H1 (cell line): Measurements from ENCODE around the gene EVI2B. TPM values are rescaled to one million over a fixed set of nuclear protein-coding genes. Genes with fewer than 3 reads are reported as not detected.

ENCODE experiments used
- polyA plus RNA-seq, 7 experiments: library from polyadenylated mRNA; depleted of rRNA in 3 of 7; stranded (reverse) in 5 of 7; unstranded in 2 of 7; fragments of >200 nt in 5 of 7; fragments of 200-250 nt in 2 of 7; gene quantifications; 1 replicate in 5 of 7; 2 replicates in 1 of 7; 4 replicates in 1 of 7; pipeline versions ENCODE4 v1.2.1 to v1.2.3, GENCODE V29; 2011 to 2013; ENCODE audit warnings: missing spikeins in 2 of 7, mixed read lengths in 2 of 7
- total RNA-seq: library from RNA; stranded (reverse); fragmentation: NEBNext Ultra II Directional; extraction: Animal tissue kit (Norgen Biotek cat#: 25700); gene quantifications from 2 replicates; pipeline ENCODE4 v1.2.1, GENCODE V29; 2021
- TF ChIP-seq, protein P1 (sequence below): fragments of 300-600 bp; sonication (generic); IDR thresholded peaks from 2 replicates; pipeline ENCODE4 v1.7.1; 2012; ENCODE audit warnings: low read length, moderate library complexity, mild to moderate bottlenecking, inconsistent platforms; ENCODE audit not compliant: insufficient replicate concordance

EVI2B gene
- total and polyA plus RNA-seq, 2 of the 8 experiments (the other 6 are each of a cell fraction or from before 2014, with no cell fraction given) = not detected

DNA sequence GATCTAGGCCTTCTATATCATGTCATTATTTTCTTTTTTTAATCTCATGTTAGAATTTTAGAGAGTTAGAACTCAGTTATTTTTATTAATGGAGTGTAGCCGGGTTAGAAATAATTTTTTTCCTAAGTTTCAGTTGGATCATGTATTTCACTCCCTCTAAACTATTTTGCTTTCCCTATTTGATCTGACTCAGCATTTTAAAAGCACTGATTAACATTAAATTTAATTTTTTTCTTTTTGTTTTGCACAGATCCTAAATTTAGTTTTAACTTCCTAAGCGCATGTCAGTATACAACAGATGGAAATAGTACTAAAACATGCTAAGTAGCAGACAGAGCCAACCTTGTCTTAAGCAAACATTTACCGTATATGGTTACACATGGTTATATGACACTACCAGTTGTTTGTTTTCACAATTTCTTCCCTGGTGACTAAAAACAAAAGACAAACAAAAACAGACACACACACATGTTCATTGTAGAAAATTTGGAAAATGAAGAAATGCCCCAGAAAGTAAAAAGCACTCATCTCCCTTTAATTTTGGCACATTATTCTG lies 44.1 kb upstream of the EVI2B start (continued):
- TF ChIP-seq, protein P1, sequence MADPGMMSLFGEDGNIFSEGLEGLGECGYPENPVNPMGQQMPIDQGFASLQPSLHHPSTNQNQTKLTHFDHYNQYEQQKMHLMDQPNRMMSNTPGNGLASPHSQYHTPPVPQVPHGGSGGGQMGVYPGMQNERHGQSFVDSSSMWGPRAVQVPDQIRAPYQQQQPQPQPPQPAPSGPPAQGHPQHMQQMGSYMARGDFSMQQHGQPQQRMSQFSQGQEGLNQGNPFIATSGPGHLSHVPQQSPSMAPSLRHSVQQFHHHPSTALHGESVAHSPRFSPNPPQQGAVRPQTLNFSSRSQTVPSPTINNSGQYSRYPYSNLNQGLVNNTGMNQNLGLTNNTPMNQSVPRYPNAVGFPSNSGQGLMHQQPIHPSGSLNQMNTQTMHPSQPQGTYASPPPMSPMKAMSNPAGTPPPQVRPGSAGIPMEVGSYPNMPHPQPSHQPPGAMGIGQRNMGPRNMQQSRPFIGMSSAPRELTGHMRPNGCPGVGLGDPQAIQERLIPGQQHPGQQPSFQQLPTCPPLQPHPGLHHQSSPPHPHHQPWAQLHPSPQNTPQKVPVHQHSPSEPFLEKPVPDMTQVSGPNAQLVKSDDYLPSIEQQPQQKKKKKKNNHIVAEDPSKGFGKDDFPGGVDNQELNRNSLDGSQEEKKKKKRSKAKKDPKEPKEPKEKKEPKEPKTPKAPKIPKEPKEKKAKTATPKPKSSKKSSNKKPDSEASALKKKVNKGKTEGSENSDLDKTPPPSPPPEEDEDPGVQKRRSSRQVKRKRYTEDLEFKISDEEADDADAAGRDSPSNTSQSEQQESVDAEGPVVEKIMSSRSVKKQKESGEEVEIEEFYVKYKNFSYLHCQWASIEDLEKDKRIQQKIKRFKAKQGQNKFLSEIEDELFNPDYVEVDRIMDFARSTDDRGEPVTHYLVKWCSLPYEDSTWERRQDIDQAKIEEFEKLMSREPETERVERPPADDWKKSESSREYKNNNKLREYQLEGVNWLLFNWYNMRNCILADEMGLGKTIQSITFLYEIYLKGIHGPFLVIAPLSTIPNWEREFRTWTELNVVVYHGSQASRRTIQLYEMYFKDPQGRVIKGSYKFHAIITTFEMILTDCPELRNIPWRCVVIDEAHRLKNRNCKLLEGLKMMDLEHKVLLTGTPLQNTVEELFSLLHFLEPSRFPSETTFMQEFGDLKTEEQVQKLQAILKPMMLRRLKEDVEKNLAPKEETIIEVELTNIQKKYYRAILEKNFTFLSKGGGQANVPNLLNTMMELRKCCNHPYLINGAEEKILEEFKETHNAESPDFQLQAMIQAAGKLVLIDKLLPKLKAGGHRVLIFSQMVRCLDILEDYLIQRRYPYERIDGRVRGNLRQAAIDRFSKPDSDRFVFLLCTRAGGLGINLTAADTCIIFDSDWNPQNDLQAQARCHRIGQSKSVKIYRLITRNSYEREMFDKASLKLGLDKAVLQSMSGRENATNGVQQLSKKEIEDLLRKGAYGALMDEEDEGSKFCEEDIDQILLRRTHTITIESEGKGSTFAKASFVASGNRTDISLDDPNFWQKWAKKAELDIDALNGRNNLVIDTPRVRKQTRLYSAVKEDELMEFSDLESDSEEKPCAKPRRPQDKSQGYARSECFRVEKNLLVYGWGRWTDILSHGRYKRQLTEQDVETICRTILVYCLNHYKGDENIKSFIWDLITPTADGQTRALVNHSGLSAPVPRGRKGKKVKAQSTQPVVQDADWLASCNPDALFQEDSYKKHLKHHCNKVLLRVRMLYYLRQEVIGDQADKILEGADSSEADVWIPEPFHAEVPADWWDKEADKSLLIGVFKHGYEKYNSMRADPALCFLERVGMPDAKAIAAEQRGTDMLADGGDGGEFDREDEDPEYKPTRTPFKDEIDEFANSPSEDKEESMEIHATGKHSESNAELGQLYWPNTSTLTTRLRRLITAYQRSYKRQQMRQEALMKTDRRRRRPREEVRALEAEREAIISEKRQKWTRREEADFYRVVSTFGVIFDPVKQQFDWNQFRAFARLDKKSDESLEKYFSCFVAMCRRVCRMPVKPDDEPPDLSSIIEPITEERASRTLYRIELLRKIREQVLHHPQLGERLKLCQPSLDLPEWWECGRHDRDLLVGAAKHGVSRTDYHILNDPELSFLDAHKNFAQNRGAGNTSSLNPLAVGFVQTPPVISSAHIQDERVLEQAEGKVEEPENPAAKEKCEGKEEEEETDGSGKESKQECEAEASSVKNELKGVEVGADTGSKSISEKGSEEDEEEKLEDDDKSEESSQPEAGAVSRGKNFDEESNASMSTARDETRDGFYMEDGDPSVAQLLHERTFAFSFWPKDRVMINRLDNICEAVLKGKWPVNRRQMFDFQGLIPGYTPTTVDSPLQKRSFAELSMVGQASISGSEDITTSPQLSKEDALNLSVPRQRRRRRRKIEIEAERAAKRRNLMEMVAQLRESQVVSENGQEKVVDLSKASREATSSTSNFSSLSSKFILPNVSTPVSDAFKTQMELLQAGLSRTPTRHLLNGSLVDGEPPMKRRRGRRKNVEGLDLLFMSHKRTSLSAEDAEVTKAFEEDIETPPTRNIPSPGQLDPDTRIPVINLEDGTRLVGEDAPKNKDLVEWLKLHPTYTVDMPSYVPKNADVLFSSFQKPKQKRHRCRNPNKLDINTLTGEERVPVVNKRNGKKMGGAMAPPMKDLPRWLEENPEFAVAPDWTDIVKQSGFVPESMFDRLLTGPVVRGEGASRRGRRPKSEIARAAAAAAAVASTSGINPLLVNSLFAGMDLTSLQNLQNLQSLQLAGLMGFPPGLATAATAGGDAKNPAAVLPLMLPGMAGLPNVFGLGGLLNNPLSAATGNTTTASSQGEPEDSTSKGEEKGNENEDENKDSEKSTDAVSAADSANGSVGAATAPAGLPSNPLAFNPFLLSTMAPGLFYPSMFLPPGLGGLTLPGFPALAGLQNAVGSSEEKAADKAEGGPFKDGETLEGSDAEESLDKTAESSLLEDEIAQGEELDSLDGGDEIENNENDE = no peak
